22Rv1 (cell line): ENCODE measurements around the gene DNAJB7.

Experiments used
- ZFX ChIP-seq: fragments of 450-650 bp; IDR thresholded peaks from 2 replicates; pipeline ENCODE4 v1.6.1; 2017; ENCODE audit warnings: antibody characterized with exemption, borderline replicate concordance
- TF ChIP-seq, protein P1 (sequence below): fragments of 450-650 bp; IDR thresholded peaks from 2 replicates; pipeline ENCODE4 v1.5.1; 2017; ENCODE audit warnings: mild to moderate bottlenecking

DNA sequence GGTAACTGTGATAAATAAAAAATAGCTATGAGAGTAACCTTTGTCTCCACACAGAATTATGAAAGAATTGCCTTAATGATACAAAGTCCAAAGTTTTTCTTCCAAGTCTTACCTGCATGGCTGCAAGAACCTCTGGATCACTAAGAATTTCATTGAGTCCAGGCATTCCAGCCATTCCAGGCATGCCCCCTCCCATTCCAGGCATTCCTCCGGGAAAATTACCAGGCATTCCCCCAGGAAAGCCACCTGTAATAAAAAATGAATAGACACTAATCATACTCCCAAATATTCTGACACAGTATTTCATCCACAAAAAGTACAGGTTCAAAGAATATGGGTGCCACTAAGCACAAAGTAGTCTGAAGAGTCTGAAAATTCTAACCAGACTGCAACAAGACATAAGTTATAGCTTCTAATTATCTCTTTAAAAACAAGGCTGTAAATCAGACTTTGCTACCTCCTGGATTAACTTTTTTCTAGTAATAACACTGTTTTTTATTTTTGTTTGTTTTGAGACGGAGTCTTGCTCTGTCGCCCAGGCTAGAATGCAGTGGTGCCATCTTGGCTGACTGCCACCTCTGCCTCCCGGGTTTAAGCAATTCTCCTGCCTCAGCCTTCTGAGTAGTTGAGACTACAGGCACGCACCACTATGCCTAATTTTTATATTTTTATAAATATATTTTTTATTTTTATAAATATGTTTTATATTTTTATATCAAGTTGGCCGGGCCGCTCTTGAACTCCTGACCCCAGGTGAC is 34.8 kb downstream of the DNAJB7 start:
- TF ChIP-seq, protein P1, sequence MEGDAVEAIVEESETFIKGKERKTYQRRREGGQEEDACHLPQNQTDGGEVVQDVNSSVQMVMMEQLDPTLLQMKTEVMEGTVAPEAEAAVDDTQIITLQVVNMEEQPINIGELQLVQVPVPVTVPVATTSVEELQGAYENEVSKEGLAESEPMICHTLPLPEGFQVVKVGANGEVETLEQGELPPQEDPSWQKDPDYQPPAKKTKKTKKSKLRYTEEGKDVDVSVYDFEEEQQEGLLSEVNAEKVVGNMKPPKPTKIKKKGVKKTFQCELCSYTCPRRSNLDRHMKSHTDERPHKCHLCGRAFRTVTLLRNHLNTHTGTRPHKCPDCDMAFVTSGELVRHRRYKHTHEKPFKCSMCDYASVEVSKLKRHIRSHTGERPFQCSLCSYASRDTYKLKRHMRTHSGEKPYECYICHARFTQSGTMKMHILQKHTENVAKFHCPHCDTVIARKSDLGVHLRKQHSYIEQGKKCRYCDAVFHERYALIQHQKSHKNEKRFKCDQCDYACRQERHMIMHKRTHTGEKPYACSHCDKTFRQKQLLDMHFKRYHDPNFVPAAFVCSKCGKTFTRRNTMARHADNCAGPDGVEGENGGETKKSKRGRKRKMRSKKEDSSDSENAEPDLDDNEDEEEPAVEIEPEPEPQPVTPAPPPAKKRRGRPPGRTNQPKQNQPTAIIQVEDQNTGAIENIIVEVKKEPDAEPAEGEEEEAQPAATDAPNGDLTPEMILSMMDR, result no peak
- no peak for TF ChIP-seq ZFX
